Colonic mucosa (tissue), 4 donors: Measurements from ENCODE around the gene TNC. TPM values are rescaled to one million over a fixed set of nuclear protein-coding genes. Genes with fewer than 3 reads are reported as not detected.

Source experiments
- DNase-seq: peaks from one replicate; pipeline ENCODE4 v3.0.0-alpha.2; 2020
- H3K27ac ChIP-seq: fragments of 200-600 bp; one replicate; pipeline ENCODE4 v1.8.0; 2021
- H3K27me3 ChIP-seq: fragments of 200-600 bp; one replicate; pipeline ENCODE4 v1.8.0; 2021
- H3K36me3 ChIP-seq: fragments of 200-600 bp; one replicate; pipeline ENCODE4 v1.8.0; 2021
- H3K4me1 ChIP-seq: fragments of 200-600 bp; one replicate; pipeline ENCODE4 v1.8.0; 2021; ENCODE audit warnings: mild to moderate bottlenecking
- H3K4me3 ChIP-seq: fragments of 200-600 bp; one replicate; pipeline ENCODE4 v1.8.0; 2021
- H3K9ac ChIP-seq, 2 donors: one replicate each; pipeline ENCODE4 v1.7.0; 2013; ENCODE audit warnings: control low read depth in 2 of 2, low read depth in 2 of 2, low read length in 2 of 2
- H3K9me3 ChIP-seq: fragments of 200-600 bp; one replicate; pipeline ENCODE4 v1.8.0; 2021
- intact Hi-C: fragments of 100-400 bp; cut with DNase I; formaldehyde crosslinking; loops from one replicate; pipeline ENCODE4 v1.14.1; 2022
- total RNA-seq, 2 donors: library from RNA; stranded (reverse); fragmentation: NEBNext Ultra II Directional in 1 of 2; extraction: Animal tissue kit (Norgen Biotek cat#: 25700) in 1 of 2; gene quantifications; one replicate each; pipeline ENCODE4 v1.2.1, GENCODE V29; 2021
- TF ChIP-seq, protein P1 (sequence below): fragments of 200-600 bp; IDR thresholded peaks from one replicate; pipeline ENCODE4 v1.8.0; 2022; ENCODE audit warnings: antibody characterized with exemption, mild to moderate bottlenecking
- donor health status: healthy.
- donor health status: DM: no; HTN: no; CAD: no.
- donor health status: DM: no; HTN: no; CAD: no.

TNC gene
- total RNA-seq, 2 donors from 2014 or later, result 5.0 to 65.6 TPM

GRCh38 chr9:115161446-115161845 is 43.5 kb upstream of the TNC start:
- intact Hi-C loops, result loop anchor here (10.0 kb wide), 1 partner anchor 363 kb away; no protein-coding TSS in a partner anchor
- H3K4me3 ChIP-seq, result no peak overlapping the region
- H3K4me1 ChIP-seq, result no peaks in the 10 kb centered on the region
- TF ChIP-seq, protein P1, sequence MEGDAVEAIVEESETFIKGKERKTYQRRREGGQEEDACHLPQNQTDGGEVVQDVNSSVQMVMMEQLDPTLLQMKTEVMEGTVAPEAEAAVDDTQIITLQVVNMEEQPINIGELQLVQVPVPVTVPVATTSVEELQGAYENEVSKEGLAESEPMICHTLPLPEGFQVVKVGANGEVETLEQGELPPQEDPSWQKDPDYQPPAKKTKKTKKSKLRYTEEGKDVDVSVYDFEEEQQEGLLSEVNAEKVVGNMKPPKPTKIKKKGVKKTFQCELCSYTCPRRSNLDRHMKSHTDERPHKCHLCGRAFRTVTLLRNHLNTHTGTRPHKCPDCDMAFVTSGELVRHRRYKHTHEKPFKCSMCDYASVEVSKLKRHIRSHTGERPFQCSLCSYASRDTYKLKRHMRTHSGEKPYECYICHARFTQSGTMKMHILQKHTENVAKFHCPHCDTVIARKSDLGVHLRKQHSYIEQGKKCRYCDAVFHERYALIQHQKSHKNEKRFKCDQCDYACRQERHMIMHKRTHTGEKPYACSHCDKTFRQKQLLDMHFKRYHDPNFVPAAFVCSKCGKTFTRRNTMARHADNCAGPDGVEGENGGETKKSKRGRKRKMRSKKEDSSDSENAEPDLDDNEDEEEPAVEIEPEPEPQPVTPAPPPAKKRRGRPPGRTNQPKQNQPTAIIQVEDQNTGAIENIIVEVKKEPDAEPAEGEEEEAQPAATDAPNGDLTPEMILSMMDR, result no peak
- no peak for DNase-seq
- no peak overlapping the region for H3K27ac ChIP-seq
- no peaks in the 10 kb centered on the region for H3K36me3 ChIP-seq
- no peak overlapping the region for H3K9ac ChIP-seq
- no peaks in the 10 kb centered on the region for H3K9me3 ChIP-seq
- no peaks in the 10 kb centered on the region for H3K27me3 ChIP-seq

DNA sequence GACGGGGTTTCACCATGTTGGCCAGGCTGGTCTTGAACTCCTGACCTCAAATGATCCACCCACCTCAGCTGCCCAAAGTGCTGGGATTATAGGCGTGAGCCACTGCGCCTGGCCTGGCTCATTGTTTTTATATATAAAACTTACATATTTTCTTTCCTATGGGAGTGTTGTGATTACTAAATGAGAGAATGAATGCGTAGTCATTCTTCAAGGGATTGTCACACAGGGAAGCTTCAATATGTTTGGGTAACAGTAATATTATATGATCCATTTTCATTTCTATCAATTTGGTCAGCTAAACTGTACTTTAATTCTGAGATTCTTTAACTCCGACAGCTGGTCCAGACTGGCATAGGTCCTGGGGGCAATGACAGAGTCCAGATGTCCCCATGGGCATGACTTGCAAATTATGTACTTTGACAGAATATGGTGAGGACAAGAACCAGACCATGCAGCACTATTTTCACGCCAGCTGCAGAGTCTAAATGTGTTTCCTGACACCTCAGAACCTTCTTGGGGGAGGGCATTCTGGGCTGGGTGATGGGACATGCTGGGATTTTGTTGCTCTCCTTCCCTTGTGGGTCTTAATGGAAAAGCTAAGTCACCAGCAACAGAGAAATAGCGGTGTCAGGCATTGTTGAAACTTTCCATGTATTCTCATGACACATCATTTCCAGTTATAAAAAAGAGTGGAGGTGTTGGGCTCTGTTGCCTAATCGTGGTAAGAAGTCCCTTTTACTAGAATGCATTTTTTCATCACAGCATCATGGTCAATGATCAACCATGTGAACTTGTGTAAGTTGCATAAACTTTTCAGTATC is 40.9 kb upstream of the TNC start:
- intact Hi-C loops, result no loop called here
- H3K9ac ChIP-seq, result no peak overlapping the region
- no peak overlapping the region for H3K4me3 ChIP-seq
- no peak overlapping the region for H3K27ac ChIP-seq
- TF ChIP-seq, protein P1, result no peak
- H3K27me3 ChIP-seq, result no peaks in the 10 kb centered on the region
- DNase-seq, result no peak
- H3K36me3 ChIP-seq, result no peaks in the 10 kb centered on the region
- H3K4me1 ChIP-seq, result no peaks in the 10 kb centered on the region
- H3K9me3 ChIP-seq, result no peaks in the 10 kb centered on the region

DNA sequence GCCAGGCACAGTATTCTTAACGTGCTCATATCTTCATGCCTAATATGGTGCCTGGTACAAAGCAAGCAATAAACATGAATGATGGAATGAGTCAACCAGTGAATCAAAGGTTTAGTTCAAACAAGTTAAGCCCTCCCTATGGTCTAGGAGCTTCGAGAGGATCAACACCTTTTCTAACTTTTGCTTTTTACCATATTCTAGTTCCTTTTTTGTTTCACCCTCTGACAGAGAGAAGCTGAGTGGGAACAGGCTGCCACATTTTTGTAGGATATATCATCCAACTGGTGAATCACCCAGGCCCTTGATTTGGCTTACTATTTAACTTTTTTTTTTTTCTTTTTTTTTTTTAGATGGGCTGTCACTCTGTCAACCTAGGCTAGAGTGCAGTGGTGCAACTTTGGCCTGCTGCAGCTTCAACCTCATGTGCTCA is 39.3 kb upstream of the TNC start:
- Histone ChIP-seq H3K36me3 (no peaks in the 10 kb centered on the region), H3K27ac (peak overlapping the region; percentile 17), H3K9ac (no peak overlapping the region), H3K4me1 (no peaks in the 10 kb centered on the region), H3K4me3 (no peak overlapping the region), H3K27me3 (no peaks in the 10 kb centered on the region), H3K9me3 (no peaks in the 10 kb centered on the region)
- no peak for DNase-seq
- intact Hi-C loops, result no loop called here
- TF ChIP-seq, protein P1, result no peak

DNA sequence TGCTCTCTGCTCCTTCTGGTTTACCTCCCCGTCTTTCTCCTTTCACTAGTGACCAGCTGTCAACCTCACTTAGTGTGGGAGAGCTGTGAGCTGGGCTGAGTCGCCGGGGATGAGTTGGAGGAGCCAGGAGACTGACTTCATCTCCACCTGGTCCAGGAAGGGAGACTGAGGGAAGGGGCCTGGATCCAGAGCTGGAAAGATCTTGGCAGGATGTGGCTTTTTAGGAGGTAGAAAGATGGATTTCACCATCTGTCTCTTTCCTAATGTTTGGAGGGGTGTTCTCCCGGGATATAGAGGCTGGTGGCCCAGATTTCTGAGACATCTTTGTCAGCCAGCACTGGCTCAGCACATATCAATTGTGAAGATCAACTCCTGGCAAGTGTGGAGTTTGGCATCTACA is 37.1 kb upstream of the TNC start:
- Histone ChIP-seq H3K4me1 (no peaks in the 10 kb centered on the region), H3K27ac (no peak overlapping the region), H3K9ac (no peak overlapping the region), H3K9me3 (no peaks in the 10 kb centered on the region), H3K36me3 (no peaks in the 10 kb centered on the region), H3K4me3 (no peak overlapping the region), H3K27me3 (no peaks in the 10 kb centered on the region)
- intact Hi-C loops, result no loop called here
- TF ChIP-seq, protein P1, result no peak
- DNase-seq, result no peak

GRCh38 chr9:115154617-115155016 is 36.7 kb upstream of the TNC start:
- Histone ChIP-seq H3K27me3 (peaks cover 3% of the 10 kb centered on the region), H3K4me1 (no peaks in the 10 kb centered on the region), H3K27ac (no peak overlapping the region), H3K9me3 (no peaks in the 10 kb centered on the region), H3K4me3 (no peak overlapping the region), H3K36me3 (no peaks in the 10 kb centered on the region), H3K9ac (no peak overlapping the region)
- TF ChIP-seq, protein P1, result no peak
- DNase-seq, result no peak
- intact Hi-C loops, result no loop called here
